Hematopoietic multipotent progenitor cell treated with erythropoietin and hydrocortisone succinate and interleukin-3 and kit ligand, for 17 days (in vitro differentiated cells): ENCODE results near the gene RTCB.
"Not testable (repeated sequence)": the region's sequence is repeated elsewhere in the genome, so short reads cannot be mapped to it uniquely, and the experiment has no call there.

ENCODE experiments used
- DNase-seq: peaks from one replicate; pipeline ENCODE4 v3.0.0-alpha.2; 2015; ENCODE audit warnings: low spot score

RTCB gene

DNA sequence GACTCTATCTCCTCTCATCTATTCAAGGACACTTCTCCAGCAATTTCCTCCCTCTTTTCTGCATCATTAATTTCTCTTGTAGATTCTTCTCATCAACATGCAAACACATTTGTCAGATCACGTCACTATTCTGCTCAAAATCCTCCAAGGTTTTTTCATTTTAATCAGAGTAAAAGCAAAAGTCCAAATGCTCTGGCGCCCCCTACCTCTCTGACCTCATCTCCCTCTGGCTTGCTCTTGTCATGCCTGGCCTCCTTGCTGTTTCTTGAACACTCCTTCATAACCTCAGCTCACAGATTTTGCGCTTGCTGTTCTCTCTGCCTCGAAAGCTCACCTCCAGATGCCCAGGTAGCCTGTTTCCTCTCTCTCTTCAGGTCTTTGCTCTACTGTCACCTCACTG, 22.4 kb downstream of the RTCB start:
- DNase-seq = no peak

- no peak for DNase-seq
These were observed 26.4 kb downstream of the RTCB start for GRCh38 chr22:32385681-32386080.

- no peak for DNase-seq
These were observed 31.1 kb downstream of the RTCB start for GRCh38 chr22:32380991-32381390.

GRCh38 chr22:32378707-32379272, 33.3 kb downstream of the RTCB start:
- DNase-seq = peak; percentile 10

DNA sequence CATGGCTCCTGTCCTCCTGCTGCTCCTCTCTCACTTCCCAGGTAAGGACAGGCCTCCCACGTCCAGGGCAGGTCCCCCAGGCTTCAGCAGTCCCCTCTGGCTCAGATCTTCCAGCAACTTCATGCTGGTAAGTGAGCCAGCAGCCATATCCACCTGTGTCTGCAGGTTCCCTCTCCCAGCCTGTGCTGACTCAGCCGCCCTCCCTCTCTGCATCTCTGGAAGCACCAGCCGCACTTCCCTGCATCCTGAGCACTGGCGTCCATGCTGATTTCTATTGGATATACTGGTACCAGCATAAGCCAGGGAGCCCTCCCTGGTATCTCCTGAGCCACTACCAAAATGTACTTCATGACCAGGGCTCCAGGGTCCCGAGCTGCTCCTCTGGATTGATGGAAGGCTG, 35.4 kb downstream of the RTCB start:
- no peak for DNase-seq

DNA sequence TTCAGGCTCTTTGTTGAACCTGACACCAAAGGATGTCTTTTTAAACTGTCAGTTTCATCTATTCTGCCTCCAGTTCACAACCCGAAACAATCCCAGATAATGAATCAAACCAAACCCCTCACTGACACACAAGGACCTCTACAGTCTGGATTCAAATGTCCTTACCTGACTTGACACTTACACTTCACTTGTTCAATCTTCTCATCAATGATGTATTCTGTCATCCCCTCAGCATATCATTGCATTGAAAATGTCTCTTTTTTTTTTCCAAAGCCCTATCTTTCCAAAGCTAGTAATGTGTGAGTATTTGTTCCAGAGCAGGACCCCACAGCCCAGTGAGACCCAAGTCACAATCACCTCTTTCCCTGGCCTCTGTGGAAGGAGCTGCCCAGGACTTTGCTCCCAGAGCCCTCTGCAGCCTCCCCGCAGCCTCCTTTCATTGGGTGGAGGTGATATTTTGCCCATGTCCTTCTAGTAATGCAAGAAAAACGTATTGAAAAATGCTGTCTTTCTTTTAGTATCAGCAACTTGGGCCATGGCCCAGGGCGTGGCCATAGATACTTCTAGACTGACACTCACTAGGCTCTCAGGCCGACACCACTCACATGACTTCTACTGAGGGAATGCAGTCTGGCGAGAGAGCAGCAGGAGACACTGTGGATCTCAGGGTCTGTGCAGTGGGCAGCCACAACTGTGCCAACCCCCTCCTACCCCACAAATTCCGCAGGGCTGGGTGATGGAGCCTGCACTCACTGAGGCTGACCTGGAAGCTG, 36.2 kb downstream of the RTCB start:
- DNase-seq = no peak

DNA sequence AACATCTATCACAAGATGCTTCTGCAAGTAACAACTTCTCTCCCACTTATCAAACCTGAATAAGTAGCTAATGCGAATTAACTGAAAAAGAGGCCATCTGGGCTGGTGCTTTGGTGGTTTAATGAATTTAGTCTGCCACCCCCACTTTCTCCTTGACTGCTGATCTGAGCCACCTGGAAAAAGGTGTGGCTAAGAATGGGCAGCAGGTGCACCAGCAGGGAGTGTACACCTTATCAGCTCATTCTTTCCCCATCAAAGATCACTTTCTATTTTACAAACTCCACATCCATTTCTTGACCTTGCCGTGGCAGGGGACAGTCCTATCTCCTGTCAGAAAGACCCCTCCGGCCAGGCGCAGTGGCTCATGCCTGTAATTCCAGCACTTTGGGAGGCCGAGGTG, 47.8 kb downstream of the RTCB start:
- no peak for DNase-seq

GRCh38 chr22:32361257-32361656, 50.8 kb downstream of the RTCB start:
- DNase-seq = no peak

DNA sequence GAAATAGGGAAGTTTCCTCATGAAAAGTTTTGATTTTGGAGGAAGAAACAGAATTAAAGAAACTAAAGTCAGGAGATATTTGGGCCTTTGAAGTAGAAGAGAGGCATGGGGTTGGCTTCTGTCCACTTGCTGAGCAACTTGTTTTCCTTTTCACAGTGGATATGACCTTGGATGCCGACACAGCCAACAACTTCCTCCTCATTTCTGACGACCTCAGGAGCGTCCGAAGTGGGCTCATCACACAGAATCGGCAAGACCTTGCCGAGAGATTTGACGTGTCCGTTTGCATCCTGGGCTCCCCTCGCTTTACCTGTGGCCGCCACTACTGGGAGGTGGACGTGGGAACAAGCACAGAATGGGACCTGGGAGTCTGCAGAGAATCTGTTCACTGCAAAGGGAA, 52.0 kb downstream of the RTCB start:
- DNase-seq = not testable (repeated sequence)

- not testable (repeated sequence) for DNase-seq
These were observed 54.5 kb downstream of the RTCB start, which contains the start of gene RFPL3 for GRCh38 chr22:32357567-32357966. Gene RFPL3, plus strand, starts transcription at chr22:32357867. Its CDS starts 205 bp downstream, at chr22:32358072.

- no peak for DNase-seq
These were observed 56.3 kb downstream of the RTCB start for GRCh38 chr22:32355760-32356159.

DNA sequence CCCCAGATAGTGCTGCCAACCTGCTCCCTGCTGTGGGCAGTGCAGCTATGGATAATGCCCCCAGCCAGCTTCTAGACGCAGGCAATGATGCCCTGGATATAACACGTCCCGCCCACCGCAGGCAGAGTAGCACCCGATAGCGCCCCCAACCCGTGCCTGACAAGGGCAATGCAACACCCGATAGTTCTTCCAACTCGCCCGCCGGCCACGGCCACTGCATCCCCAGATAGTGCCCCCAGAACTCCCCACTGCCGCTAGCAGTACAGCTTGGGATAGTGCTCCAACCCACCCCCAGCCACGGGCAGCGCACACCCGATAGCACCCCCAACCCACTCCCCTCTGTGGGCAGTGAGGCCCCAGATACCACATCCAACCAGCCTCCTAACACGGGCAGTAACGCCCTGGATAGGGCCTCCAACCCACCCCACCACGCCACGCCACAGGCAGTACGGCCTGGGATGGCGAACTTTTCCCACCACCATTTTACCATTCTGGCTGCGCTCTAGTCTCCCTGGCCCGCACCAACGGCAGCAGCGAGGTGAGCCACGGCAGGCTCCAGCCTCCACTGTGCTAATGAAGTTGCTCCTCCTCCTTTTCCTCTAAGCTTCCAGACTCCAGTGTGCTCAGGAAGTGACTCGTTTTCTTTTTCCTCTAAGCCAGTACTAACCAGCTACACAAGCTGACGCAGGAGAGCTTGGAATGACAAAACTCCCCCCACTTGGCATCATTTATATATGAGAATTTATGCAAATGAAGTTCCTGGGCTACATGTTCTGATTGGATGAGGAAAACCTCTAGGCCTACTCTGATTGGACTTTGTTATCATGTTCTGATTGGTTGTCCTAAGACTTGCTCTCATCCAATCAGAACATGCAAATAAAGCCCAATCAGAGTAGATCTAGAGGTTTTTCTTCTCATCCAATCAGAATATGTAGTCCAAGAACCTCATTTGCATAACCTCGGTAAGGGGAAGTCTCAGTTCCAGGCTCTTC, 57.4 kb downstream of the RTCB start:
- no peak for DNase-seq

DNA sequence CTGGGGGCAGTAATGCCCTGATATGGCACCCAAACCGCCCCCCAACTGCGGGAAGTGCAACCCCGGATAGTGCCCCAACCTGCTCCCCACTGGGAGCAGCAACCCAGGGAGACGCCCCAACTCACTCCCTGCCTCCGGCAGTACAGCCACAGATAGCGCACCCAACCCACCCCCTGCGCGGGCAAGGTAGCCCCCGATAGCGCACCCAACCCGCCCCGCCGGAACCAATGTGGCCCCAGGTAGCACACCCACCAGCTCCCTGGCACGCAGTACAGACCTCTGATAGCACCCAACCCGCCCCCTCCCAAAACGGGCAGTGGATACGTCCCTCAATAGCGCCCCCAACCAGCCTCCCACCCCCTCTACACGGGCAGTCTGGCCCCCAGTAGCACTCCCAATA, 58.2 kb downstream of the RTCB start:
- no peak for DNase-seq

GRCh38 chr22:32353292-32353691, 58.8 kb downstream of the RTCB start:
- no peak for DNase-seq

GRCh38 chr22:32352681-32353080, 59.4 kb downstream of the RTCB start:
- no peak for DNase-seq

DNA sequence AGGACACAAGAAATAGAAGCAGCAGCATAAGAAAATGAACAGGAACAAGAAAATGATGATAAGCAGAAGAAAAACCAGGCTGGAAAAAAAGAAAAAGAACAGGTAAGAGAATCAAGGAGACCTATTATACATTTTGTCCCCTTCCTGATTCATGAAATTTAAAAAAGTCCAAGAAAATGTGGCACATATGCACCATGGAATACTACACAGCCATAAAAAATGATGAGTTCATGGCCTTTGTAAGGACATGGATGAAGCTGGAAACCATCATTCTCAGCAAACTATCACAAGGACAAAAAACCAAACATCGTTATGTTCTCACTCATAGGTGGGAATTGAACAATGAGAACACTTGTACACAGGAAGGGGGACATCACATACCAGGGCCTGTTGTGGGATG, 60.2 kb downstream of the RTCB start:
- not testable (repeated sequence) for DNase-seq

GRCh38 chr22:32348031-32348611, 63.9 kb downstream of the RTCB start:
- no peak for DNase-seq

- DNase-seq = no peak
These were observed 68.1 kb downstream of the RTCB start for GRCh38 chr22:32343941-32344340.

DNA sequence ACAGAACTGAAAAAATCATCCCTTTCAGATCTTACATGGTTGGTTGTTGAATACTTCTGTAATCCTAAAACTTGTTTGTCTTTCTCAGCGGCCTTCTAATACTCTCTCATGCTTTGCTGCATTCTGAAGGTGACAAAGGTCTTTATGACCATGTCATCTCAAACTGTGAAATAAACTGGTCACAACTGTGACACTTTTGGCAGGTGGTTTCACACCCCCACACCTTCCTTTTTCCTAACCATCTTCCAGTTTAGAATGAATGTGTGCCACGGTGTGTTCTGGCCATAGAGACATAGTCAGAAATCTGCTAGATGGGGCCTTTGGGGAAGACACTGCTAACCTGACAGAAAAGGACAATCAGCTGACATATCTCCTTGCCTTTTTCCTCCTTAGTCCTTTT, 69.1 kb downstream of the RTCB start:
- DNase-seq = no peak

GRCh38 chr22:32341122-32341740, 70.8 kb downstream of the RTCB start:
- no peak for DNase-seq

GRCh38 chr22:32340411-32340810, 71.6 kb downstream of the RTCB start:
- no peak for DNase-seq
